ENCODE data around the gene GNAI2. TPM values are rescaled to one million over a fixed set of nuclear protein-coding genes. Genes with fewer than 3 reads are reported as not detected.

The GNAI2 gene
- total RNA-seq, 2 experiments from 2014 or later: 238 to 242 TPM

GRCh38 chr3:50303013-50303815, 67.2 kb downstream of the GNAI2 start, which contains the start of gene HYAL1:
Gene HYAL1 (minus strand): TSS chr3:50303574. CDS start chr3:50302956, 618 bp downstream.
- POLR2A ChIA-PET: no interaction called here
- Mint-ChIP-seq H3K27me3 (no peaks in the 10 kb centered on the region), H3K27ac (no peak within 1 kb of the TSS), H3K4me3 (no peak within 1 kb of the TSS), H3K4me1 (ENCODE audit: low read depth) (peaks cover 19% of the 10 kb centered on the region), H3K9me3 (no peaks in the 10 kb centered on the region), H3K36me3 (ENCODE audit: low read depth) (peaks cover 2% of the 10 kb centered on the region)
- DNase-seq (no peak), ATAC-seq (no peak)
- no peak for TF ChIP-seq CTCF (IDR thresholded peaks at IDR 0.05)
- intact Hi-C loops (cut with micrococcal nuclease): no loop called here
- CTCF ChIA-PET: interaction anchor here (0.9 to 2.1 kb wide), 2 partner anchors 21 to 108 kb away, joined by 3 to 8 read pairs; no protein-coding TSS in a partner anchor

- no peak for DNase-seq
- peak; percentile 27 for ATAC-seq
- Mint-ChIP-seq H3K27ac (no peak overlapping the region), H3K36me3 (ENCODE audit: low read depth) (peaks cover 4% of the 10 kb centered on the region), H3K4me1 (ENCODE audit: low read depth) (peaks cover 18% of the 10 kb centered on the region), H3K27me3 (no peaks in the 10 kb centered on the region), H3K4me3 (no peak overlapping the region), H3K9me3 (no peaks in the 10 kb centered on the region)
- POLR2A ChIA-PET: interaction anchor here (0.6 to 1.6 kb wide), 2 partner anchors 16 to 27 kb away, joined by 3 to 4 read pairs; no protein-coding TSS in a partner anchor
- CTCF ChIA-PET: interaction anchor here (1.2 to 1.9 kb wide), 4 partner anchors 16 to 22 kb away, joined by 3 to 5 read pairs (median 4); partner anchors contain the start of gene HYAL2
- TF ChIP-seq CTCF (IDR thresholded peaks at IDR 0.05): no peak
- intact Hi-C loops (cut with micrococcal nuclease): no loop called here
These were observed 68.6 kb downstream of the GNAI2 start for GRCh38 chr3:50304601-50305000.

Small RNA genes lying within 50 kb of the gene (microRNA-seq; reads per million reads assigned to microRNA genes)
- gene MIR5787 (ENCODE audit: borderline microRNAs expressed, borderline replicate concordance): not detected

Other genes with a start within 250 kb of the GNAI2 start
- 100 to 1,000 TPM; 103 to 106 TPM for gene RBM5, start 147.3 kb upstream of the GNAI2 start, total RNA-seq
- gene SEMA3F, start 80.9 kb upstream of the GNAI2 start, total RNA-seq: under 1 TPM; 0.34 to 0.43 TPM
- gene GNAT1, start 44.6 kb upstream of the GNAI2 start, total RNA-seq: under 1 TPM; 0.11 to 0.23 TPM
- under 1 TPM in 1 of 2 experiments, not detected in 1; 0.22 TPM for gene SLC38A3, start 30.9 kb upstream of the GNAI2 start, total RNA-seq
- 1 to 10 TPM; 1.6 to 2.3 TPM for gene SEMA3B, start 32.9 kb downstream of the GNAI2 start, total RNA-seq
- not detected for gene LSMEM2, start 42.9 kb downstream of the GNAI2 start, total RNA-seq
- 100 to 1,000 TPM; 132 to 133 TPM for gene IFRD2, start 56.2 kb downstream of the GNAI2 start, total RNA-seq
- gene HYAL3, start 63.2 kb downstream of the GNAI2 start, total RNA-seq: 1 to 10 TPM; 3.3 to 4.1 TPM
- 10 to 100 TPM; 23.2 to 23.4 TPM for gene NAA80, start 63.2 kb downstream of the GNAI2 start, total RNA-seq
- gene HYAL1, start 67.4 kb downstream of the GNAI2 start, total RNA-seq: not detected
- gene HYAL2, start 86.5 kb downstream of the GNAI2 start, total RNA-seq: 1 to 10 TPM; 3.9 to 4.1 TPM
- gene TUSC2, start 92.0 kb downstream of the GNAI2 start, total RNA-seq: 10 to 100 TPM; 16.7 to 19.5 TPM
- gene RASSF1, start 104.6 kb downstream of the GNAI2 start, total RNA-seq: 10 to 100 TPM; 75.8 to 76.5 TPM
- 1 to 10 TPM; 1.5 to 2.6 TPM for gene ZMYND10, start 109.5 kb downstream of the GNAI2 start, total RNA-seq
- 10 to 100 TPM; 41.3 to 44.7 TPM for gene NPRL2, start 114.6 kb downstream of the GNAI2 start, total RNA-seq
- 10 to 100 TPM; 17.1 to 18.2 TPM for gene CYB561D2, start 114.7 kb downstream of the GNAI2 start, total RNA-seq
- 10 to 100 TPM; 15.2 to 16.8 TPM for gene TMEM115, start 123.3 kb downstream of the GNAI2 start, total RNA-seq